Heart left ventricle (tissue), 13 donors: ENCODE results near the gene ZNF701.

Source experiments
- POLR2A ChIP-seq, 2 donors: fragments of 450-650 bp; IDR thresholded peaks; one replicate each; pipeline ENCODE4 v1.6.1; 2017; ENCODE audit warnings: antibody characterized with exemption in 2 of 2, mild to moderate bottlenecking in 2 of 2, moderate library complexity in 2 of 2
- TF ChIP-seq, protein P1 (sequence below), 12 donors: fragments of 200-600 bp; sonication (generic) in 4 of 12; IDR thresholded peaks; one replicate each; pipeline versions ENCODE4 v1.5.0 to v1.8.0; 2018 to 2022; ENCODE audit warnings: antibody characterized with exemption in 12 of 12, mild to moderate bottlenecking in 5 of 12
- donor health status: ischemic (EF 13 %, LVEDD 7.1; RV severe dilation, severe dysfunction).
- donor health status: DM: no; HTN: yes; CAD: no.
- donor health status: DM: no; HTN: no; CAD: no.
- donor health status: ischemic (EF 25% LVEDD 6.9; RV normal size, moderate dysfunction).
- donor health status: ischemic (EF 25% LVEDD 5.7; RV mildly dilated, moderate dysfunction).
- donor health status: ischemic (EF 35%, LVEDD 5.7; RV mildly dilated, moderate dysfunction).
- donor health status: nonischemic (EF 11% LVEDD 7.7; RV severe dilation, severe dysfunction).
- donor health status: DM: yes; HTN: yes; CAD: no.
- donor health status: PGD.
- donor health status: ischemic (EF 29% LVEDD 5.4; RV normal size, mild dysfunction).
- donor health status: nonischemic (EF 23%, LVEDD 6.1; RV moderate dilation, normal function).

DNA sequence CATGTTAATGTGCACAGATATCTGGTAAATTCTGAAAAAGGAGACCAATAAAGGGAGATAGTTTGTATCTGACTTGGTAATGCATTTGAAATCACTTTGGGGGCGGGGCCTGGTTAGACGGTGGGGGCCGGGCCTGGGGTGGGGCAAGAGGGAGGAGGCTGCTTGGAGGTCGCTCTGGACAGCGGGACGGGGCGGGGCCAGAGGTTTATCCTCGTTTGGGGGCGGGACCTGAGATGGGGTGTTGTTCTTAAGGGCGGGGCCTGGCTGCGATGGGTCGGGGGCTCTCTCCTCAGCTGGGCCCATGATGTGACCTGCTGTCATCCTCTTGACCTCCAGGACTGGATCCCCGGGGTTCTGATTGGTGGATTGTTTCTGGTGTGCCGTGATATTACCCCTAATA lies 47.5 kb upstream of the ZNF701 start:
- TF ChIP-seq, protein P1, sequence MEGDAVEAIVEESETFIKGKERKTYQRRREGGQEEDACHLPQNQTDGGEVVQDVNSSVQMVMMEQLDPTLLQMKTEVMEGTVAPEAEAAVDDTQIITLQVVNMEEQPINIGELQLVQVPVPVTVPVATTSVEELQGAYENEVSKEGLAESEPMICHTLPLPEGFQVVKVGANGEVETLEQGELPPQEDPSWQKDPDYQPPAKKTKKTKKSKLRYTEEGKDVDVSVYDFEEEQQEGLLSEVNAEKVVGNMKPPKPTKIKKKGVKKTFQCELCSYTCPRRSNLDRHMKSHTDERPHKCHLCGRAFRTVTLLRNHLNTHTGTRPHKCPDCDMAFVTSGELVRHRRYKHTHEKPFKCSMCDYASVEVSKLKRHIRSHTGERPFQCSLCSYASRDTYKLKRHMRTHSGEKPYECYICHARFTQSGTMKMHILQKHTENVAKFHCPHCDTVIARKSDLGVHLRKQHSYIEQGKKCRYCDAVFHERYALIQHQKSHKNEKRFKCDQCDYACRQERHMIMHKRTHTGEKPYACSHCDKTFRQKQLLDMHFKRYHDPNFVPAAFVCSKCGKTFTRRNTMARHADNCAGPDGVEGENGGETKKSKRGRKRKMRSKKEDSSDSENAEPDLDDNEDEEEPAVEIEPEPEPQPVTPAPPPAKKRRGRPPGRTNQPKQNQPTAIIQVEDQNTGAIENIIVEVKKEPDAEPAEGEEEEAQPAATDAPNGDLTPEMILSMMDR (IDR thresholded peaks at IDR 0.05) = no peak
- TF ChIP-seq POLR2A (IDR thresholded peaks at IDR 0.05) = no peak
